Middle frontal gyrus (tissue), 1 donor: ENCODE results near the gene CBX8.

Experiments used
- DNase-seq: peaks from one replicate; pipeline ENCODE4 v3.0.0-alpha.2; 2015; ENCODE audit warnings: low spot score; ENCODE audit errors: extremely low spot score

Gene CBX8

DNA sequence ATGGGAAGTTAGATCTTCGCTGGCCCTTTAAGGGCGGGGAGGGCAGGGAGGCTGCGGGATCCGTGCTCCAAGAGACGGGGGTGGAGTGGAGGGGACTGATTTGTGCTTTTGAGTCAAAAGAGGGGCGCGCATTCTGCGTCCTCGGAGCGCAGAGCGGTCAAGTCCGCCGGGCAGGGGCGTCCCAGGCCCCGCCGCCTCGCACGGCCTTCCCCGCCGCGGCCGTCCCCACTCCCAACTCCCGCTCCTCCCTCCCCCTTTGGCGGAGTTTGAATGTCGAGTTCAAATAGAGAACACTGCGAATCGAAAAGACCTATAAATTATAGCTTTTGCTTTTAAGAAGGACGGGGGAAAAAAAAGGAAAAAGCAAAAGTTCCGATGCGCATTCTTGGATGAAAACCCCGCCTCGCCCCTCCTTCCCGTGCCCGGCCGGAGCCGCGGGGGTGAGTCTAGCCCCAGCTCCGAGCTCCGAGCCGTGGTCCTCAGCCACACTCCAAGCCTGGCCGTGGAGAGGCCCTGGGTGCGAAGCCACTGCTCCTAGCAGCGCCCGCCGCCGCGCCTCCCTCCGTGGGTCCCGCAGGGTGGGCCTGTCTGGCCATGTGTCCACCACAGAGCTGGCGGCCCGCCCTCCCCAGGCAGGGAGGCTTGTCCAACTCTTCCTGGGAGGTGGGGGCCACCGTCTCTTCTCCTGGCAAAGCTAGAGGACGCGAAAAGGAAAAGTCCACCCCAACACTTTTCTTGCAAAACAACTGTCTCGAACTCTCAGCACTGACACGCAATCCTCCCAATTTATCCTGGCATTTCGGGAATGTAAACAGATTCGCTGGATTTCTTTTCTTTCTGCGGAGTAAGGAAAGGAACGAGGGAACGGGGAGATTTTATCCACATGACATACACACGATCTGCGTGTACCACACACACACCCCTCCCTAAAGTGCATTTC lies 3.6 kb downstream of the CBX8 start:
- DNase-seq, result no peak

DNA sequence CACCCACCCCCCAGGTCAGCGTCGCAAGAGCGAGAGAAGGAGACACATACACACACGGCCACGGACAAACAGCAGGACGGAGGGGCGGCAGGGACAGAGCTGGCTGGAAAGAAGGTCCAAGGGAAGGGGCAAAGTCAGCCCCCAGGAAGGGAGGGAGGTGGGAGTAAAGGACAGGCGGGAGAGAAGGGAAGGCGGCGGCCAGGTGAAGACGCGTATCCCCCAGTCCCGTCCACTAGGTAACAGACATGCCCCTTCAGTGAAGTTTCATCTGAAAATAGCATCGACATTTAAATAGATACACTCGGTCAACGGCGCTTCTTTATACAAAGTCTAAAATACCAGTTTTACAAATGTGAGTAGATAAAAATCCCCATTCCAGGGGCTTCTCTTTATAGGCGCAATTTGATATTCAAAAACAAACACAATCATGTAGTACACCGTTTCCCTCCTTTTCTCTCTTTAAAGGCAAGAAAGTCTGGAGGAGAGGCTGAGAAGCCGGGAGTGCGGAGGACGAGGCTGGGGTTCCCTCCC lies 4.5 kb downstream of the CBX8 start:
- no peak for DNase-seq

DNA sequence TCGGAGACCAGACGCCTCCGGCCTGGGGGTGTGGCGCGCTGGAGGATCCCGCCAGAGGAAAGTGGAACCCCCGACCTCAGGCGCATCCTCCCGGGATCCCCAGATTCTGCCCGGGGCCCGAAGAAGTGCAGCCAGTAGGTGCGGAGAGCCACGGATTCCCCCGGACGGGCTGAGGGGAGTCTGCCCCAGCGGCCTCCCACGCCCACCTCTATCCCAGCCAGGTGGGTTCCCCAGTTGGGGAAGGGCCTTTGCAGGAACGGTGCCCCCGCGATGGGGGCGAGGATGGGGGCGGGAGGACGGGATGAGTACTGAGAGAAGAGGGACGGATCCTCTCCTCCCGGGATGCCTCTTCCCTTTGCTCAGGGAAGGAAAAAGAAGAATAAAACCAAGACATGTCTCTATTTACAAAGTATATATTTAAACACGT lies 5.1 kb downstream of the CBX8 start:
- no peak for DNase-seq

DNA sequence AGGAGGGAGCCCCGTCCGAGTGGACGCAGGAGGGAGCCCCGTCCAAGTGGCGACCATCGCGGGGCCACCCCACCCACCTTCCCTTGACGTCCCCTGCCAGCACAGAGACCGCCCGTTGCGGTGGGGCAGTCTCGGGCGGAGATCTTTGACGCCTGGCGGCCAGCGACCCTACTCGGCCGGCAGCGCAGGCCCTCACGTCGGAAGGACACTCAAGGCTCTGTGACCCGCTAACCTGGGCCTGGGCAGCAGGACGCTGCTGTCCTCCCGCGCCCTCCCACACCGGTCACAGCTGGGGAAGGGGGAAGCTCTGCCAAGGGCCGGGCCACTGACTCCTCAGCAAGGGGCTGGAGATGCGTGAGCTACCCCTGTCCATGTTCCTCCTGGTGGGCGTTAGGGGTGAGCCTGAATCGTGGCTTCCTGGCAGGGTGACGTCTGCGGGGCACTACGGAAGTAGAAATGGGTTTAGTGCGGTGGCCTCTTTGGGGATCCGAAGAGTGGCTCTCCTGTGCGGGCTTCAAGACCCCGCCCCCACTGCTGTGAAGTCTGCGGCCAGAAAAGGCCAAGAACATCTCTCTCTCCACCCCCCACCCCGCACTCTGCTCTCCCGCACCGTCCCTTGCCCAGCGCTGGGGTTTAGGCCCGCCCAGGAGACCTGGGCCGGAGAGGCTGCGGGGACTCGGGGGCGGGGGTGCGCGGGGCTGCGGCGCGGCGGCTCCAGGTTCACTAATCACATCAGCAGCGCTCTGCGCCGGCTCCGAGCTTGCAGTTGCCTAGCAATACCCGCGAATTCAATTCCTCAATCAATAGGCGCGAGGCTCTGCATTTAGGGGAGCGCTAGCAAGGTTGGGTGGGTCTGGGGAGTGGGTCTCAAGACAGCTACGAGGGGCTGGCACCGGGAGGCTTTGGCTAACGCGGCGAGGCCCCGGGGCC lies 5.8 kb downstream of the CBX8 start:
- DNase-seq, result no peak

DNA sequence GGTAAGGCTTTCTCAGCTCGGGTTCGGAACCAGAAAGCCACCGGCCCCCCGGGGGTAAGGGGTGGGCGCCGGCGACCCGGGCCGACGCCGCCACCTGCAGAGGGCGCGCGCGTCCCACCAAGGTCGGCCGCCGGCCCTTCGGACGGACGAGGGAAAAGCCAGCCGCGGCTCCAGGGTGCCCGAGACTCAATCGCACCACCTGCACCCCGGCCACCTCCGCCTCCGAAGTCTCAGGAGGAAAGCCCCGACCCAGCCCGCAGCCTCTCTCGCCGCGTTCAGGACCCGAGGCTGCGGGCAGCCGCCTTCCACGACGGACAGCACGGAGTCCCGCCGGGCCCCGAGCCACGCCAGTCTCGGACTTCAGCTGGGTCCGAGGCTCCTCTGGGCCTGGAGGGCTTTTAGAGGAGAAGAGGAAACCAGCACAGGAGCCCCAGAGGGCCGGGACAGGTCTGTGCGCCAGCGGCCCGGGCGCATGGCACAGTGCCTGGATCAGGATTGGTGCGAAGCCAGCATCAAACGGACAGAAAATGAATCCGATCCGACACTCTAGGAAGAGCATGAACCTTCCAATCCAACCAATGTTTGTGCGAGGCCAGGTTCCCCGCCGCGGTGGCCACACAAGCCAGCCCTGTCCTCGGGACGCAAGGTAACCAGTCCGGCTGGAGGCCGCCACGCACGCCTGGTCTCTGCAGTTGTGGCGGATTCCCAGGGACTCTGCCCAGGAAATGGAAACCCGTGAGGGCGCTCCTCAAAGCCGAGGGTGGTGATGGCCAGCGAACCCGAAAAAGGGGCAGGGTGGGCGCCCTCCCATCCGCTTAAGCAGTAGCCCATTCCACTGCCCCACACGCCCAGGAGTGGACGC lies 6.7 kb downstream of the CBX8 start:
- no peak for DNase-seq

DNA sequence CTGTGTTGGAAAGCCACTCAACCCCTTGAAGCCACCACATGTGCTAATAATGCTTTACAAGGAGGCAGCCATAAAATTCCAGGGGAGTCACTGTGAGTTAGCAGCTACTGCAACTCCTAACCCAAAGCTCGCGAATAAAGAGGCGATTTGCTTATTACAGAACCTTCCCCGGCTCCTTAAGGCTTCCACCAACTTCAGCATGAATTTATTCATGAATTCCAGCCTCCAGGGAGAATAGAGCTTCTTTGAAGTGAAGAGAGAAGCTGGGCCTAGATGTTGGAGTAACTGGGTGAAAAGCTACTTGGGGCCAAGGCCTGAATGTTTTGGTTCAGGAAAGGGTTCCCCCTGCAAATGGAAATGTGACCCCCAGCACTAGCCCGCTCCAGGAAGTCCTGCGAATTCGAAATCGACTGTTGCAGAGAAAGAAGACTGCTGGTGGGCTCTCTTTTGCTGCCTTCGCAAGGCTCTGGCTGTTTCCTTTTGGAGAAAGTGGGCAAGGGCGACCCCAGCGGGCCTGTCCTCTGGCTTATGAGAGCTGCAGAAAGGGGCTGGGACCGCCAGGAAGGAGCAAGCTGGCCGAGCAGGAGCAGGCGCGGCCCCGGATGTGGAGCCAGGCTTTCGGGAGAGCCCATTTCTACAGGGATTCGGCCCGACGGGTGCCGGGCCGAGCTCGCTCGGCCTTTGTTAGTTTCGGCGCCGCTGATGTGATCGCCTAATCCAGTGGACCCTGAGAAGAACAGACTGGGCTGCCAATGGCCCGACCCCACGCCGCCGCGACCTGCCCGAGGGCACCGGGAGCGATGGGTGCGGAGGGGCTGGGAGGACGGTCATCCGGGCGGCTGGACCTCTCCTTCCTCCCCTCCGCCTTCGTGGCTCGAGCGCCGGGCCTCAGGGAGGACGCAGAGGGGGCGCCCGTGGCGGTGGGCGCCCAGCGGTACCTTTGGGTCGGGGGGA lies 7.6 kb downstream of the CBX8 start:
- DNase-seq, result no peak

DNA sequence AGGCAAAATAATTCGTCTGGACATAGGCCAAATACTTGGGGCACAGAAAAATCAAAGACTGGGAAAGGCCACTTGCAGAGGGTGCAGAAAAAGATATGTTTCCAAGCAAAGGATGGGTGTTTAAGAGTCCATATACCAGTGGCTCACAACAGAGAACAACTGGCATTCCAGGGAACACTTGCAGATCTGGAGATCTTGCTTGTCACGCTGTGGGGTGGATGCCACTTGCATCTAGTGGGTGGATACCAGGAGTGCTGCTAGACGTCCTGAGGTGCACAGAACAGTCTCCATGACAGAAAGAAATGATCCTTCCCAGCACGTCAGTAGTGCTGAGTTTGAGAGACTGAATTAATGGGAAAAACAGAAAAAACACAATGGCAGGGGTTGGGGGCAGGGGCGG lies 8.4 kb downstream of the CBX8 start:
- no peak for DNase-seq

DNA sequence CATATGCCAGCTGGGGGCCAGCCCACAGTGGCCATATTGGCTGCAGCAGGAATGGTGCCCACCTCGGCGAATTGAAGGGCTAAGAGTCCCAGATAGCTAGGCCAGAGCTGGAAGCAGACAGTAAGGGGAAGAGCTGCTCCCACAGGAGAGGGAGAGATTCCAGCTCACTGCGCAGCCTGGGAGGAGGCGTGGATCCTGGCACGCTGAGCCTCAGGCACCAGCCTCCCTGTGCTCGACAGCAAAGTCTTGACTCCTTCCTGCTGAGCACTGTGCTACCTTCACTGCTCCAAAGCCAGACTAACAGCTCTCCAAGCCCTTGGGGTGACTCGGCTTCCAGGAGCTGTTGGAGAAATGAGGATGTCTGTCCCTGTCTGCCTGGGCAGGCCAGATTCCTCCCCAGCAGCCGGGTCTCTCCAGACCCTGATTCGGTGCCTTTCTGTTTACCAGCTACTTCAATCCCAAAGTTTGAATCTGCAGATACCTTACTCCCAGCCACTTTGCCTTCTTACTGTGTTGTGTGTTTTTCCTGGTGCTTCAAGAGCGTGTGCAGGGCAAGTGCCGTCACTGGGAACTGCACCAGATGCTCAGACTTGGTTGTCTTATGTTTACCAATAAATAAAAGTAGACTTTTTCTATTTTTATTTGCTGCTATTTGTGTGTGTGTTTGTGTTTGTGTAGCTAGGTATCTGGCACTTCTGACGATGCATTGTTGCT lies 9.8 kb downstream of the CBX8 start:
- no peak for DNase-seq

DNA sequence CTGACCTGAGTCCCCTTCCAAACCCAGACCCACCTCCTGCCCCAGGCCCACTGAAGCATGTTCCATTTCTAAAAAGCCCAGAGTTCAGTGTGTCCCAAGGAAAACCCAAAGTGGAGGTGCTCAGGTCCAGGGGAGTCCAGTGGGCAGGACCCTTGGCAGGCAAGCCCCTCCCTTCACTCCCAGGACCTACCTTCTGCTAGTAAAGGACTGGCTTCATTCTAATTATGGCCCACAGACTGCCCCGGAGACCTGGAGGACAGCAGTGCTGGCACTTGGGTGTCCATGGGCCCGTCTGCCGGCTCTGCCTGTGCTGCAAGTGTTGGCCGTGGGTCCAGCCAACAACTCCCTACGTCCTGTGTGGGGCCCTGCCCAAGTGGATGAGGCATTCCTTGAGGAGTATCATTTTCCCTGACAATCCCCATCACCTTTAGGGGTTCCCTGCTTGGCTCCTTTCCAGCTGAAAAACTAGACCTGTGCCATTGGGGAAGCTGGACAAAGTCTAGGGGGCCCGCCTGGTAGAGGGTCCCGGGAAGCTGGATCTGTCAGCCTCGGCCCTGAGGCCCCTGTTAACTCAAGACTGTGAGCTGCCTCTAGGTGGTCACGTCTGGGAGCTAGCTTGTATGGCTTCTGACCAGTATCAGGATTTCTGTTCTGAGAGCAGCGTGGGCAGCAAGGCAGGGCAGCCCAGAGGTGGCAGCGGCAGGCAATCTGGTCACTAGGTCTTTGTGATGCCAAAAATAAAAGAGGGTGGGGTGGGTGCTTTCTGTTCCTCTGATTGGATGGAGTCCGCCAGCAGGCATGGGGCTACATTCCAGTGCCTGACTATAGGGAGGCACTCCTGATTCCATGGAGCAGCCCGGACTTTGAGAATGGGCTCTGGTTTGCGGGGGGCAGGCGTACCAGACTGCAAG lies 10.7 kb downstream of the CBX8 start:
- no peak for DNase-seq

DNA sequence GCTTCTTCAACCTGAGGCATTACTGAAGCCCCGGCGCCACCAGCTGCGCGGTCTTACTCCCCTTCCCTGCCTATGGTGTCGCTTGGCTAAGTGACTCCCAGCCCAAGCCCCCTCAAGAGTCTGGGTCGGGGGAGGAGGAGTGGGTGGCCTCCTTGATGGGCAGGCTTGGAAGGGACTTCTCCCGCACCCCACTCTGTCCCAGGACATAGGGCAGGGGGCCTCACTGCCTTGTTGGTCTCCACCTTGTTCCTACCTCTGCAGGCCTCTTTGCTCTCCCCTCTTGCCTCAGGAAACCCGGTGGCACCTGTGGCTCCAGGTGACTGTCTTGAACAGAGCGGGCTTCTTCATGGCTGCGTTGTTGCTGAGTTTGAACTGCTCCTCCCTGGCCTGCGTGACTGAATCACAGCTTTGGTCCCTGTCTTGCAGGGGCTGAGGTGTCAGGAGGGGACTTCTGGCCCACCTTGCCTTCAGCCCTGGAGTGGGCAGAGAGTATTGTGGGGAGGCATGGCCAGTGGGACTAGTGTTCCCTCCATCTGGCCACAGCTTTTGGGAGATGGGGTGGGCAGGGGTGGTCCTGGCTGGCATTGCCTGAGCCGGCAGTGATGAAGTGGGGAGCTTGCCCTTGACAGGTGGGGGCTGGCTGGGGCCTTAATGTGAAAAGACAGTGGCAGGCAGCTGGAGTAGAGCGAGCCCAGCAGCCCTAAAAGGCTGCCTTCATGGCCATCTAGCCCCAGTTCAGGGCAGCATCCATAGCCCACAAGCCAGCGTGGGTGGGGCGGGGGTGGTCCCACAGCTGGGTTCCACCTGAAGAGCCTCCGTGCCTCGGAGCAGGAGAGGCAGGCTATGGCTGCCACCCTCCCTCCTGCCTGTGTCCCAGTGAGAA lies 11.6 kb downstream of the CBX8 start:
- no peak for DNase-seq

DNA sequence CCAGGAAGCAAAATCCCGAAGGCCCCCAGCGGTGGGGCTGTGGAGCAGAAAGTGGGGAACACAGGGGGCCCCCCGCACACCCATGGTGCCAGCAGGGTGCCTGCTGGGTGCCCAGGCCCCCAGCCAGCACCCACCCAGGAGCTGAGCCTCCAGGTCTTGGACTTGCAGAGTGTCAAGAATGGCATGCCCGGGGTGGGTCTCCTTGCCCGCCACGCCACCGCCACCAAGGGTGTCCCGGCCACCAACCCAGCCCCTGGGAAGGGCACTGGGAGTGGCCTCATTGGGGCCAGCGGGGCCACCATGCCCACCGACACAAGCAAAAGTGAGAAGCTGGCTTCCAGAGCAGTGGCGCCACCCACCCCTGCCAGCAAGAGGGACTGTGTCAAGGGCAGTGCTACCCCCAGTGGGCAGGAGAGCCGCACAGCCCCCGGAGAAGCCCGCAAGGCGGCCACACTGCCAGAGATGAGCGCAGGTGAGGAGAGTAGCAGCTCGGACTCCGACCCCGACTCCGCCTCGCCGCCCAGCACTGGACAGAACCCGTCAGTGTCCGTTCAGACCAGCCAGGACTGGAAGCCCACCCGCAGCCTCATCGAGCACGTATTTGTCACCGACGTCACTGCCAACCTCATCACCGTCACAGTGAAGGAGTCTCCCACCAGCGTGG lies 12.4 kb downstream of the CBX8 start:
- no peak for DNase-seq

DNA sequence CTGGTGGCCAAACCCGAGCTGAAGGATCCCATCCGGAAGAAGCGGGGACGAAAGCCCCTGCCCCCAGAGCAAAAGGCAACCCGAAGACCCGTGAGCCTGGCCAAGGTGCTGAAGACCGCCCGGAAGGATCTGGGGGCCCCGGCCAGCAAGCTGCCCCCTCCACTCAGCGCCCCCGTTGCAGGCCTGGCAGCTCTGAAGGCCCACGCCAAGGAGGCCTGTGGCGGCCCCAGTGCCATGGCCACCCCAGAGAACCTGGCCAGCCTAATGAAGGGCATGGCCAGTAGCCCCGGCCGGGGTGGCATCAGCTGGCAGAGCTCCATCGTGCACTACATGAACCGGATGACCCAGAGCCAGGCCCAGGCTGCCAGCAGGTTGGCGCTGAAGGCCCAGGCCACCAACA lies 13.0 kb downstream of the CBX8 start:
- DNase-seq, result no peak

DNA sequence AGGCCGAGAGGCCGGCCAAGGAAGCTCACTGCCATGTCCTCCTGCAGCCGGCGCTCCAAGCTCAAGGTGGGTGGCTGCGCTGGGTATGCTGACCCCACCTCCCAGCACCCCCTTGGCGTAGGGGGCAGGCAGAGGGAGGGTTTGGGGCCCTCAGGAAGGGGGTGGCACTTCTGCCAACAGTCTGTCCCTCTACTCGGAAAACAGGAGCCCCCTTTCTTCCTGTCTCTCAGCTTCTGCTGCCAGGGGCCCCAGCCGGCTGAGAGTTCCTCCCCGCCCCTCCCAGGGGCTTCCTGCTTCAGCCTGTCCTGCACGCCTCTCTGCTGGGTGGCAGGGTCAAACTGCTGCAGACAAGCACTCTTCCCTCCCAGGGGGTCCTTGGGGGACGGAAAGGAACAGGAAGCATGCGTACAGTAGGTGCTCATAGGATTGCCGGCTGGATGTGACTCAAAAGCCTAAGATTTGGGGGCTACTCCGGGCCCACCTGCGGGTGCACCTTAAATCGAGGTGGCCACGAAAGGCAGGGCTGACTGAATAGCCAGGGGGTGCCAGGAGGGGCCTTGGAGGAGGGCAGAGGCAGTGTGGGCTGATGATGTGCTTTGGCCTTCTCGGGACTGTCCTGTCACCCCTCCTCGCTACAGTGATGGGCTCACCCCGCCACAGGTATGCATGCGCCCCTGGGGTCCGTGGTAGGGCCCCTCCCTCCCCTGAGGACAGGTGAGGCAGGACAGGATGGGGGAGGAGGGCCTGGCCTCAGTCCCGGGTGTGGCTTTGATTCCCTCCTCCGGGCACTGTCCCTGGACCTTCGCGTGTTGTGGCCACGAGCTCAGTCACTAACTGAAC lies 14.9 kb downstream of the CBX8 start:
- no peak for DNase-seq

DNA sequence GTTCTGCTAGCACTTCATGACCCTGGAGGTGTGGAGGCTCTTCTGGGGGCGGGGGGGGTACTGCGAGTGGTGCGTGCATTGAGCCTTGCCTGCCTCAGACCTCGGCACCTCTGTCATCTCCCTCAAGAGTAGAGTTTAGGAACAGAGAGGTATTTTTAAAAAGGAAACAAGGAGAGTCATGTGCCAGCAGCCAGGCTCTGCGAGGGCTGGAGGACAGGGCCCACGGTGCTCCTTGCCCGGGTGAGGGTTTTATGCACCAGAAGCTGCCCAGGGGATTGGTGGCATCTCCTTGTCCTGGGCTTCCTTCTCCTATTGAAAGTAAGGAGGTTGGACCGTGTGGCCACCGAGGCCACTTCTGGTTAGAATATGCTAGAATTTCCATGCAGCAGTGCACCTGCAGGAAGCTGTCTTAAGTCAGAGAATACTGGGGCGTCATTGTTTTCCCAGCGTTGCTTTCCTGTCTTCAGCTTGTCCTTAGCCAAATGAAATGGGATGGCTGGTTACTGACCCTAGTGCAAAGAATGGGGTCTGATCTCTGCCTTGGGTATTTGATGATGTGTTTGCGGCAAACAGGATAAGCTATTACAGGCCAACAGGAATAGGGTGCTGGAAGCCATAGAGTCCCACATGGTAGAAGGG lies 15.7 kb downstream of the CBX8 start:
- DNase-seq, result no peak

DNA sequence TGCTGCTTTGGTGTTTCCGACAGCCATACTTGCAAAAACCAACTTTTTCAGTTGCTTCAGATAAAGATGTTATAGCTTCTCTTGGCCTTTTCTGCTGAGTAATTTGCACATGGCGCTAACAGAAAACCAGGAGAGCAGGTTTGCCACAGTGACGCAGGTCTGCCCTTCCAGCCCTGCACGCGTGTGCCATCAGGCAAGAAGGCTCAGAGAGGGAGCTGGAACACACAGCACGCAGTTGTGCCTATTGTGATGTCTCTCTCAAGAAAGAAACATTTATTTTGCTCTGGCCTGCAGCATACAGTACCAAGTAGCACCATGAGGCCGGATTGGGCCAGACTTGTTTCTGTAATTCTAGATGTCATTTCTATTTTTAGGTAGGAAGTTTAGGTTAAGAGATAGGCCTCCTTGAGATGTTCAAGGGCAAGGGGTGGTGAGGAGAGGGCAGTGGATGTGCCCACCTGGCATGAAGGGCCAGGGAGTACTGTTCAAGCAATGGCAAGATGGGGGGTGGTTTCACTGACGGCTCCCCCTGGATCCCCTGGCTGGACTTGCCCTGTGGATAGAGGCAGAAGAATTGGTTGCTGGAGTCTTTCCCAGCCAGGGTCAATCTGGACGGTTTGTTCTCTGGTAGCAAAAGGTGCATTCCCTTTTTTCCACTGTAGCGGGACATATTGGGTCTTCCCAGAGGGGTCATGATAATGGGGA lies 17.1 kb downstream of the CBX8 start:
- DNase-seq, result no peak
